Glutamatergic neuron (in vitro differentiated cells): ENCODE results near the gene DNAJA3. TPM values are rescaled to one million over a fixed set of nuclear protein-coding genes. Genes with fewer than 3 reads are reported as not detected.

Experiments used
- DNase-seq: peaks from one replicate; pipeline ENCODE4 v3.0.0; 2022
- H3K27ac Mint-ChIP-seq: one replicate; pipeline ENCODE4 v1.8.0; 2020; ENCODE audit warnings: mild to moderate bottlenecking, mixed read lengths, inconsistent platforms; ENCODE audit not compliant: unreplicated experiment
- H3K27me3 Mint-ChIP-seq: one replicate; pipeline ENCODE4 v1.8.0; 2020; ENCODE audit warnings: mild to moderate bottlenecking, moderate library complexity, mixed read lengths, inconsistent platforms; ENCODE audit not compliant: unreplicated experiment
- H3K36me3 Mint-ChIP-seq: one replicate; pipeline ENCODE4 v1.8.0; 2020; ENCODE audit warnings: mild to moderate bottlenecking, mixed read lengths, inconsistent platforms; ENCODE audit not compliant: unreplicated experiment
- H3K4me1 Mint-ChIP-seq: one replicate; pipeline ENCODE4 v1.8.0; 2020; ENCODE audit warnings: mild to moderate bottlenecking, low read depth, mixed read lengths, inconsistent platforms; ENCODE audit not compliant: unreplicated experiment
- H3K4me3 Mint-ChIP-seq: one replicate; pipeline ENCODE4 v1.8.0; 2020; ENCODE audit warnings: mild to moderate bottlenecking, mixed read lengths, inconsistent platforms; ENCODE audit not compliant: unreplicated experiment
- H3K9me3 Mint-ChIP-seq: one replicate; pipeline ENCODE4 v1.8.0; 2020; ENCODE audit warnings: mild to moderate bottlenecking, moderate library complexity, mixed read lengths, inconsistent platforms; ENCODE audit not compliant: unreplicated experiment
- CTCF ChIP-seq: fragments of 200-600 bp; sonication (generic); IDR thresholded peaks from one replicate; pipeline ENCODE4 v1.5.0; 2021; ENCODE audit not compliant: partially characterized antibody, unreplicated experiment
- total RNA-seq: library from RNA; stranded (reverse); fragmentation: NEBNext Ultra II Directional; extraction: Animal tissue kit (Norgen Biotek cat#: 25700); gene quantifications from one replicate; pipeline ENCODE4 v1.2.1, GENCODE V29; 2021; ENCODE audit not compliant: unreplicated experiment

Gene DNAJA3
- total RNA-seq, 1 donor from 2014 or later = 32.6 TPM

- Mint-ChIP-seq H3K9me3 (peaks cover 10% of the 10 kb centered on the region), H3K36me3 (no peaks in the 10 kb centered on the region), H3K4me3 (no peak overlapping the region), H3K27me3 (peaks cover 2% of the 10 kb centered on the region), H3K27ac (no peak overlapping the region), H3K4me1 (peaks cover 5% of the 10 kb centered on the region)
- TF ChIP-seq CTCF = no peak
- DNase-seq = no peak
Observed at GRCh38 chr16:4463522-4464163, 38.0 kb downstream of the DNAJA3 start.

GRCh38 chr16:4465977-4466779 lies 40.5 kb downstream of the DNAJA3 start:
- no peaks in the 10 kb centered on the region for H3K36me3 Mint-ChIP-seq
- no peak overlapping the region for H3K4me3 Mint-ChIP-seq
- no peak overlapping the region for H3K27ac Mint-ChIP-seq
- TF ChIP-seq CTCF = no peak
- peaks cover 4% of the 10 kb centered on the region for H3K27me3 Mint-ChIP-seq
- H3K4me1 Mint-ChIP-seq = peaks cover under 1% of the 10 kb centered on the region
- peaks cover 6% of the 10 kb centered on the region for H3K9me3 Mint-ChIP-seq
- DNase-seq = no peak

GRCh38 chr16:4467916-4468315 lies 42.2 kb downstream of the DNAJA3 start:
- H3K36me3 Mint-ChIP-seq = no peaks in the 10 kb centered on the region
- no peak for TF ChIP-seq CTCF

GRCh38 chr16:4468972-4469371 lies 43.3 kb downstream of the DNAJA3 start:
- no peak for DNase-seq
- TF ChIP-seq CTCF = no peak
- Mint-ChIP-seq H3K27me3 (peaks cover 4% of the 10 kb centered on the region), H3K27ac (no peak overlapping the region), H3K36me3 (no peaks in the 10 kb centered on the region), H3K9me3 (peaks cover 3% of the 10 kb centered on the region), H3K4me1 (no peaks in the 10 kb centered on the region), H3K4me3 (no peak overlapping the region)

More at GRCh38 chr16:4467916-4468315, 42.2 kb downstream of the DNAJA3 start:
- no peaks in the 10 kb centered on the region for H3K4me1 Mint-ChIP-seq
- no peak for DNase-seq
- H3K4me3 Mint-ChIP-seq = no peak overlapping the region
- peaks cover 4% of the 10 kb centered on the region for H3K9me3 Mint-ChIP-seq
- H3K27me3 Mint-ChIP-seq = peaks cover 4% of the 10 kb centered on the region
- no peak overlapping the region for H3K27ac Mint-ChIP-seq

- H3K4me3 Mint-ChIP-seq = no peak overlapping the region
- TF ChIP-seq CTCF = no peak
- no peak for DNase-seq
- H3K27me3 Mint-ChIP-seq = peaks cover 6% of the 10 kb centered on the region
- H3K36me3 Mint-ChIP-seq = no peaks in the 10 kb centered on the region
- peaks cover 3% of the 10 kb centered on the region for H3K4me1 Mint-ChIP-seq
- H3K27ac Mint-ChIP-seq = no peak overlapping the region
- H3K9me3 Mint-ChIP-seq = peaks cover 5% of the 10 kb centered on the region
Observed at GRCh38 chr16:4471869-4472268, 46.2 kb downstream of the DNAJA3 start.
